ENCODE results near the gene RIN1. TPM values are rescaled to one million over a fixed set of nuclear protein-coding genes. Genes with fewer than 3 reads are reported as not detected.
A peak's percentile ranks its signal among the peaks of the same experiment; 100 is the strongest.

RIN1 gene
- total and polyA plus RNA-seq, 9 of the 15 experiments (the other 6 are each of a cell fraction or from before 2014, with no cell fraction given), result 0.01 to 1.2 (median 0.45) TPM; not detected in 1

GRCh38 chr11:66347425-66348276, 11.4 kb upstream of the RIN1 start, which contains the start of gene B4GAT1 (continued):
- TF ChIP-seq CREM (IDR thresholded peaks at IDR 0.05; ENCODE audit: low read depth), result peak; percentile 86
- TF ChIP-seq CGGBP1 (CRISPR knock-in tag; IDR thresholded peaks at IDR 0.05), result 0 out of 2 replicates have a peak, but pooled peaks have one; percentile 46
- no peak for TF ChIP-seq ZNF583 (CRISPR knock-in tag; IDR thresholded peaks at IDR 0.05)
- peak; percentile 76 for TF ChIP-seq E2F8 (IDR thresholded peaks at IDR 0.05; ENCODE audit: low read depth, partially characterized antibody)
- peak; percentile 59 for TF ChIP-seq SOX6 (IDR thresholded peaks at IDR 0.05)
- 0 out of 2 replicates have a peak, but pooled peaks have one; percentile 25 for TF ChIP-seq DPF2 (IDR thresholded peaks at IDR 0.05)
- TF ChIP-seq XRCC5 (IDR thresholded peaks at IDR 0.05; ENCODE audit: low read depth, low read length), result peak; percentile 88; the same call in 1 of the 2 replicates
- TF ChIP-seq BRF1 (IDR thresholded peaks at IDR 0.05; ENCODE audit: borderline replicate concordance, extremely low read depth, insufficient read length), result peak; percentile 29
- no peak for TF ChIP-seq HBP1 (CRISPR knock-in tag; IDR thresholded peaks at IDR 0.05)
- TF ChIP-seq HLTF (IDR thresholded peaks at IDR 0.05), result peak; percentile 66; the same call in 1 of the 2 replicates
- TF ChIP-seq HMBOX1 (IDR thresholded peaks at IDR 0.05), result peak; percentile 66
- no peak for TF ChIP-seq ATF1 (CRISPR knock-in tag; IDR thresholded peaks at IDR 0.05)
- TF ChIP-seq ATF1 (tag; IDR thresholded peaks at IDR 0.05), result peak; percentile 84
- TF ChIP-seq KLF1 (tag; IDR thresholded peaks at IDR 0.05), result peak; percentile 47; the same call in 1 of the 2 replicates
- peak; percentile 70; the same call in 1 of the 2 replicates for TF ChIP-seq RNF2 (IDR thresholded peaks at IDR 0.05)
- TF ChIP-seq BCOR (IDR thresholded peaks at IDR 0.05), result peak; percentile 65
- peak; percentile 81 for TF ChIP-seq KDM5B (IDR thresholded peaks at IDR 0.05; ENCODE audit: insufficient replicate concordance, low read depth, low read length)
- peak; percentile 38; the same call in 1 of the 2 replicates for TF ChIP-seq ETV5 (CRISPR knock-in tag; IDR thresholded peaks at IDR 0.05; ENCODE audit: low read depth)
- no peak for TF ChIP-seq SMARCC2 (IDR thresholded peaks at IDR 0.05; ENCODE audit: low read depth)
- TF ChIP-seq PHB2 (IDR thresholded peaks at IDR 0.05; ENCODE audit: low read depth), result no peak
- TF ChIP-seq U2AF1 (optimal IDR thresholded peaks at IDR 0.05; ENCODE audit: low read depth, low read length), result no peak

Measured in K562 (cell line).